Measurements from ENCODE around the gene DUSP19. TPM values are rescaled to one million over a fixed set of nuclear protein-coding genes. Genes with fewer than 3 reads are reported as not detected.

Gene DUSP19
- total and polyA plus RNA-seq, 10 of the 15 experiments (the other 5 are each of a cell fraction or from before 2014, with no cell fraction given), result 0.16 to 1.7 (median 0.57) TPM

DNA sequence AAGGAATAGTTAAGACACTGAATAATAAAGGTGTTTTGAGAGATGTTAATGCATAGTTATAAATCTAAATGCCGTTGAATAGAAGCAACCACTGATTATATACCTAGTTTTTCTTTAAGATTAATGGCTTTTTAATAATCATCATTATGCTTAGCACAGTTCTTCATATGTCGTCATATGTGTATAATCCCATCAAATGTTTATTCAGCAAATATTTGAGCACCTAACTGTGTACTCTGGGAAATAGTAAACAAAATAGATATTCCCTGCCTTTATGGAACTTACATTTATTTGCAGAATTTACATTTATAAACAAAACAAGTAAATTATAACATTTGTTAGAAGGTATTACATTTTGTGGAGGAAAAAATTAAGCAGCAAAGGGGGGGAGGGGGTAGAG, 55.5 kb downstream of the DUSP19 start (continued):
- TF ChIP-seq, protein P1, sequence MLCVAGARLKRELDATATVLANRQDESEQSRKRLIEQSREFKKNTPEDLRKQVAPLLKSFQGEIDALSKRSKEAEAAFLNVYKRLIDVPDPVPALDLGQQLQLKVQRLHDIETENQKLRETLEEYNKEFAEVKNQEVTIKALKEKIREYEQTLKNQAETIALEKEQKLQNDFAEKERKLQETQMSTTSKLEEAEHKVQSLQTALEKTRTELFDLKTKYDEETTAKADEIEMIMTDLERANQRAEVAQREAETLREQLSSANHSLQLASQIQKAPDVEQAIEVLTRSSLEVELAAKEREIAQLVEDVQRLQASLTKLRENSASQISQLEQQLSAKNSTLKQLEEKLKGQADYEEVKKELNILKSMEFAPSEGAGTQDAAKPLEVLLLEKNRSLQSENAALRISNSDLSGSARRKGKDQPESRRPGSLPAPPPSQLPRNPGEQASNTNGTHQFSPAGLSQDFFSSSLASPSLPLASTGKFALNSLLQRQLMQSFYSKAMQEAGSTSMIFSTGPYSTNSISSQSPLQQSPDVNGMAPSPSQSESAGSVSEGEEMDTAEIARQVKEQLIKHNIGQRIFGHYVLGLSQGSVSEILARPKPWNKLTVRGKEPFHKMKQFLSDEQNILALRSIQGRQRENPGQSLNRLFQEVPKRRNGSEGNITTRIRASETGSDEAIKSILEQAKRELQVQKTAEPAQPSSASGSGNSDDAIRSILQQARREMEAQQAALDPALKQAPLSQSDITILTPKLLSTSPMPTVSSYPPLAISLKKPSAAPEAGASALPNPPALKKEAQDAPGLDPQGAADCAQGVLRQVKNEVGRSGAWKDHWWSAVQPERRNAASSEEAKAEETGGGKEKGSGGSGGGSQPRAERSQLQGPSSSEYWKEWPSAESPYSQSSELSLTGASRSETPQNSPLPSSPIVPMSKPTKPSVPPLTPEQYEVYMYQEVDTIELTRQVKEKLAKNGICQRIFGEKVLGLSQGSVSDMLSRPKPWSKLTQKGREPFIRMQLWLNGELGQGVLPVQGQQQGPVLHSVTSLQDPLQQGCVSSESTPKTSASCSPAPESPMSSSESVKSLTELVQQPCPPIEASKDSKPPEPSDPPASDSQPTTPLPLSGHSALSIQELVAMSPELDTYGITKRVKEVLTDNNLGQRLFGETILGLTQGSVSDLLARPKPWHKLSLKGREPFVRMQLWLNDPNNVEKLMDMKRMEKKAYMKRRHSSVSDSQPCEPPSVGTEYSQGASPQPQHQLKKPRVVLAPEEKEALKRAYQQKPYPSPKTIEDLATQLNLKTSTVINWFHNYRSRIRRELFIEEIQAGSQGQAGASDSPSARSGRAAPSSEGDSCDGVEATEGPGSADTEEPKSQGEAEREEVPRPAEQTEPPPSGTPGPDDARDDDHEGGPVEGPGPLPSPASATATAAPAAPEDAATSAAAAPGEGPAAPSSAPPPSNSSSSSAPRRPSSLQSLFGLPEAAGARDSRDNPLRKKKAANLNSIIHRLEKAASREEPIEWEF (IDR thresholded peaks at IDR 0.05; ENCODE audit: insufficient replicate concordance, low read depth, low read length), result no peak
- no peak for TF ChIP-seq CHD2 (IDR thresholded peaks at IDR 0.05; ENCODE audit: borderline replicate concordance, low read depth, low read length)
- TF ChIP-seq CBX3 (IDR thresholded peaks at IDR 0.05; ENCODE audit: borderline replicate concordance, low read depth), result no peak

DNA sequence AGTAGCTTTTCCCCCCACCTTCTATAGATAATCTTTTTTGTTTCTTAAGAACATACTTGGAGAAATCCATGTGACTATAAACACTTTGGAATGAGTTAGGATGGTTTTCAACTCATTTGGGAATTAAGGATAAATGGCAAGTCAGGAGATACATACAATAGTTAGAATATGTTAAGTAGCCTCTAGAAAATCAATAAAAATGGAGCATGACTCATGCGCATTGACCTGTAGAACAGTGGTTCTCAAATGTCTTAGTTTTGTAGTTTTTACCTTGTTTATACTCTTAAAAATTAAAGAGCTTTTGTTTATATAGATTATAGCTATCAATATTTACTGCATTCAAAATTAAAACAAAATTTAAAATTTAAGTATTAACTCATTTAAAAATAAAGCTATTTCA, 70.4 kb downstream of the DUSP19 start:
- no peak overlapping the region for H3K9ac ChIP-seq (ENCODE audit: control insufficient read depth, insufficient read depth, low read length)
- BruUV-seq (replicated peaks), result no TSS peak
- H2AFZ ChIP-seq (ENCODE audit: control insufficient read depth, low read depth, low read length), result no peak overlapping the region
- H3K4me2 ChIP-seq (ENCODE audit: control insufficient read depth, insufficient read depth), result no peak overlapping the region
- intact Hi-C loops (cut with micrococcal nuclease; ENCODE audit: unreplicated experiment), result no loop called here
- no peak overlapping the region for H3K4me3 ChIP-seq
- in situ Hi-C loops (cut with MboI), result no loop called here
- FAIRE-seq (peak; percentile 7), DNase-seq (ENCODE audit: low read depth, low spot score) (no peak), ATAC-seq (no peak)
- no peaks in the 10 kb centered on the region for H3K4me1 ChIP-seq (ENCODE audit: control insufficient read depth, insufficient read depth, low read length)
- CTCF ChIA-PET, result interaction anchor here (0.7 kb wide), 1 partner anchor 14 kb away, joined by 4 read pairs; no protein-coding TSS in a partner anchor
- H3K79me2 ChIP-seq (ENCODE audit: control insufficient read depth, insufficient read depth, low read length), result peaks cover 3% of the 10 kb centered on the region
- RAD21 ChIA-PET (ENCODE audit: unreplicated experiment), result no interaction called here
- SMC1A ChIA-PET (ENCODE audit: uncharacterized antibody, unreplicated experiment), result interaction anchor here (0.8 to 1.0 kb wide), 4 partner anchors 9 to 46 kb away, joined by 3 read pairs; no protein-coding TSS in a partner anchor
- no peaks in the 10 kb centered on the region for H4K20me1 ChIP-seq (ENCODE audit: control insufficient read depth, insufficient read depth)
- peaks cover 2 to 12% of the 10 kb centered on the region in 2 experiments for H3K36me3 ChIP-seq (ENCODE audit: control insufficient read depth in 2 of 2, insufficient read depth in 2 of 2, low read length in 1 of 2)
- POLR2A ChIA-PET, result no interaction called here
- H3K27ac ChIP-seq (ENCODE audit: control insufficient read depth, insufficient read depth), result no peak overlapping the region
- TF ChIP-seq RB1 (IDR thresholded peaks at IDR 0.05; ENCODE audit: borderline replicate concordance) (no peak), SP1 (IDR thresholded peaks at IDR 0.05; ENCODE audit: low read depth, low read length) (no peak)
- no peaks in the 10 kb centered on the region for H3K27me3 ChIP-seq (replicated peaks in 1 of 2; ENCODE audit: control insufficient read depth in 2 of 2, insufficient read depth in 2 of 2, low read length in 1 of 2)
- H3K9me3 ChIP-seq (replicated peaks; ENCODE audit: control insufficient read depth, insufficient read depth, low read length), result peaks cover 2% of the 10 kb centered on the region
- 100% methylated on average over 1 of the region's 1 CpG for WGBS (ENCODE audit: insufficient coverage, insufficient replicate concordance, low lambda C conversion rate, missing lambda C conversion rate)
